Upper lobe of left lung (tissue), 4 donors: ENCODE measurements around the gene AVPR1B.

Experiments
- CTCF ChIP-seq, 6 experiments: fragments of 450-650 bp in 4 of 6; fragments of 200-600 bp in 2 of 6; sonication (generic) in 2 of 6; IDR thresholded peaks; one replicate each; pipeline ENCODE4 v1.5.1; 2016 to 2019; ENCODE audit warnings: antibody characterized with exemption in 6 of 6
- EP300 ChIP-seq, 4 donors: sonication (generic); formaldehyde crosslinking; IDR thresholded peaks; one replicate each; pipeline ENCODE4 v1.5.1; 2017; ENCODE audit warnings: antibody characterized with exemption in 4 of 4, control low read depth in 2 of 4
- POLR2AphosphoS5 ChIP-seq, 2 donors: sonication (generic); formaldehyde crosslinking; IDR thresholded peaks; one replicate each; pipeline ENCODE4 v1.5.1; 2017; ENCODE audit warnings: antibody characterized with exemption in 2 of 2

GRCh38 chr1:206131037-206131436 is 13.8 kb upstream of the AVPR1B start:
- no peak for TF ChIP-seq CTCF (IDR thresholded peaks at IDR 0.05)
- no peak for TF ChIP-seq POLR2AphosphoS5 (IDR thresholded peaks at IDR 0.05)
- no peak for TF ChIP-seq EP300 (IDR thresholded peaks at IDR 0.05)
